ENCODE results near the gene DOCK6. TPM values are rescaled to one million over a fixed set of nuclear protein-coding genes. Genes with fewer than 3 reads are reported as not detected.
A peak's percentile ranks its signal among the peaks of the same experiment; 100 is the strongest.

The DOCK6 gene
- total RNA-seq, 1 experiment from 2014 or later: 57.9 TPM

- Histone ChIP-seq H4K8ac (replicated peaks; ENCODE audit: insufficient read length, low read depth, low read length) (no peak within 1 kb of the TSS), H4K91ac (ENCODE audit: insufficient read length, low read depth, low read length) (no peak within 1 kb of the TSS), H3K23ac (ENCODE audit: insufficient read length, low read depth, low read length) (no peak within 1 kb of the TSS), H3T11ph (ENCODE audit: low read length) (no peak within 1 kb of the TSS), H3K4me2 (ENCODE audit: insufficient read depth, insufficient read length, low read length) (peak within 1 kb of the TSS; percentile 71), H3K27ac (ENCODE audit: insufficient read length, low read depth, low read length) (no peak within 1 kb of the TSS), H3K23me2 (ENCODE audit: insufficient read length, low read depth, low read length, poor library complexity, severe bottlenecking) (peaks cover 3% of the 10 kb centered on the region), H2BK12ac (ENCODE audit: insufficient read length, low read depth, low read length) (no peak within 1 kb of the TSS), H4K5ac (ENCODE audit: insufficient read length, low read depth, low read length) (no peak within 1 kb of the TSS), H2BK20ac (ENCODE audit: low read depth, low read length, poor library complexity, severe bottlenecking) (no peak within 1 kb of the TSS), H2BK15ac (ENCODE audit: low read depth, low read length) (no peak within 1 kb of the TSS), H2AFZ (ENCODE audit: low read length) (no peak within 1 kb of the TSS), H3K56ac (ENCODE audit: insufficient read length, low read depth, low read length) (no peak within 1 kb of the TSS), H3K27me3 (ENCODE audit: insufficient read depth, low read length) (no peaks in the 10 kb centered on the region), H3K79me2 (ENCODE audit: insufficient read depth, low read length) (peaks cover 6% of the 10 kb centered on the region; the same call in 1 of the 2 replicates), H3K14ac (ENCODE audit: insufficient read depth, low read length) (peak within 1 kb of the TSS; percentile 47; the same call in 1 of the 2 replicates), H3K79me1 (ENCODE audit: insufficient read depth, low read depth, low read length, poor library complexity, severe bottlenecking) (peaks cover 8% of the 10 kb centered on the region), H3K4me1 (ENCODE audit: insufficient read depth, low read length) (no peaks in the 10 kb centered on the region; the same call in 1 of the 2 replicates), H4K20me1 (ENCODE audit: control insufficient read depth, insufficient read depth, insufficient read length) (no peaks in the 10 kb centered on the region), H2AK5ac (ENCODE audit: insufficient read length, low read length) (no peak within 1 kb of the TSS), H2BK5ac (ENCODE audit: insufficient read length, low read length) (no peak within 1 kb of the TSS), H3K4ac (ENCODE audit: low read depth, low read length) (no peak within 1 kb of the TSS), H3K18ac (ENCODE audit: insufficient read length, low read depth, low read length) (no peak within 1 kb of the TSS), H3K9ac (ENCODE audit: extremely low read depth, insufficient read length, low read length) (peak within 1 kb of the TSS; percentile 87), H3K9me3 (ENCODE audit: control insufficient read depth, low read depth, low read length) (no peaks in the 10 kb centered on the region), H2BK120ac (ENCODE audit: low read depth, low read length, poor library complexity, severe bottlenecking) (no peak within 1 kb of the TSS)
- TF ChIP-seq, protein P1, sequence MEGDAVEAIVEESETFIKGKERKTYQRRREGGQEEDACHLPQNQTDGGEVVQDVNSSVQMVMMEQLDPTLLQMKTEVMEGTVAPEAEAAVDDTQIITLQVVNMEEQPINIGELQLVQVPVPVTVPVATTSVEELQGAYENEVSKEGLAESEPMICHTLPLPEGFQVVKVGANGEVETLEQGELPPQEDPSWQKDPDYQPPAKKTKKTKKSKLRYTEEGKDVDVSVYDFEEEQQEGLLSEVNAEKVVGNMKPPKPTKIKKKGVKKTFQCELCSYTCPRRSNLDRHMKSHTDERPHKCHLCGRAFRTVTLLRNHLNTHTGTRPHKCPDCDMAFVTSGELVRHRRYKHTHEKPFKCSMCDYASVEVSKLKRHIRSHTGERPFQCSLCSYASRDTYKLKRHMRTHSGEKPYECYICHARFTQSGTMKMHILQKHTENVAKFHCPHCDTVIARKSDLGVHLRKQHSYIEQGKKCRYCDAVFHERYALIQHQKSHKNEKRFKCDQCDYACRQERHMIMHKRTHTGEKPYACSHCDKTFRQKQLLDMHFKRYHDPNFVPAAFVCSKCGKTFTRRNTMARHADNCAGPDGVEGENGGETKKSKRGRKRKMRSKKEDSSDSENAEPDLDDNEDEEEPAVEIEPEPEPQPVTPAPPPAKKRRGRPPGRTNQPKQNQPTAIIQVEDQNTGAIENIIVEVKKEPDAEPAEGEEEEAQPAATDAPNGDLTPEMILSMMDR (conservative IDR thresholded peaks at IDR 0.05): 0 out of 3 replicates have a peak, but pooled peaks have one; percentile 10
- peak; percentile 98 for DNase-seq
- WGBS (ENCODE audit: extremely low coverage, insufficient read length, low lambda C conversion rate): no CpG with 5 or more reads among the region's 50 CpGs
- peaks cover 4 to 20% (median 15%) of the 10 kb centered on the region in 3 experiments; a peak in 6 of 7 replicates for H3K36me3 Mint-ChIP-seq (ENCODE audit: insufficient read depth in 1 of 3, low read depth in 3 of 3)
- peak within 1 kb of the TSS; percentile 12 to 92 (median 84); a peak in 4 of 7 replicates for H3K27ac Mint-ChIP-seq
- peaks cover 10 to 11% of the 10 kb centered on the region in 2 experiments for H3K4me1 Mint-ChIP-seq
- H3K27me3 Mint-ChIP-seq (ENCODE audit: low read depth): no peaks in the 10 kb centered on the region
- H3K9me3 Mint-ChIP-seq: no peaks in the 10 kb centered on the region
- peak within 1 kb of the TSS; percentile 80 to 85 for H3K4me3 Mint-ChIP-seq
Observed at GRCh38 chr19:11155373-11156120, 106.8 kb downstream of the DOCK6 start, which contains the start of gene SPC24. TSS of gene SPC24 (minus strand) at chr19:11155782. CDS start at chr19:11155776, 6 bp downstream.

Measured in H9 (cell line).